Putamen (tissue), 1 donor: Measurements from ENCODE around the gene EVI5.

Experiments used
- DNase-seq: peaks from one replicate; pipeline ENCODE4 v3.0.0-alpha.2; 2016; ENCODE audit warnings: low spot score

Gene EVI5

DNA sequence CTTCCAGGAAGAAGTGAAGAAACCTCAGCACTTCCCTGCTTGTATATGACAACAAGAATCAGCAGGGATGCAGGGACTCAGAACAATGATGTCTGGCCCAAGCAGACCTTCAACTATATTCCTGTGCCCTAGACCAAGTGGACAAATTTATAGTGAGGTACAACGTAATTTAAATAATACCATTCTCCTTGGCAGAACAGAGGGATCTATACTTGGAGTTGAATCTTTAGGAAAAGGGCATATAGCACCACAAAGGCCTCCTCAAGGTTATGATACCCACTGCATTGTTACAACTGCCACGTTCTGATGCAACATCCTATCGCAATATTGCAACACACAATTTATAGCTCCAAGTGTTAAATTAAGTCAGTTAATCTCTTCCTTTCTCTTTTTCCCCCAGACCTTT is 269.1 kb downstream of the EVI5 start:
- no peak for DNase-seq

DNA sequence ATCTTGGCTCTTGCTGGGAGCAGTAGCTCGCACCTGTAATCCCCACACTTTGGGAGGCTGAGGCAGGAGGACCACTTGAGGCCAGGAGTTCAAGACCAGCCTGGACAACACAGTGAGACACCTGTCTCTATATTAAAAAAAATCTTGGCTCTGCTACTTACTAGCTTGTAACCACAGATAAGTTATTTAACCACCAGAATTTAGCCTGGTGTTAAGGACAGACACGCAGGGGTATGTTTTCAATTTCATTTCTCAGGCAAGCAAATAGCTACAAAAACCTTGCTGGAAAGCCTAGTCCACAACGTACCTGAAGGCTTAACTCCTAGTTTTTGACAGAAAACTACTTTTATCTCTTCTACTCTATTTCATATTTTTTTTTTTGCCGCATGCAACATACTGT is 273.4 kb downstream of the EVI5 start:
- DNase-seq = no peak

DNA sequence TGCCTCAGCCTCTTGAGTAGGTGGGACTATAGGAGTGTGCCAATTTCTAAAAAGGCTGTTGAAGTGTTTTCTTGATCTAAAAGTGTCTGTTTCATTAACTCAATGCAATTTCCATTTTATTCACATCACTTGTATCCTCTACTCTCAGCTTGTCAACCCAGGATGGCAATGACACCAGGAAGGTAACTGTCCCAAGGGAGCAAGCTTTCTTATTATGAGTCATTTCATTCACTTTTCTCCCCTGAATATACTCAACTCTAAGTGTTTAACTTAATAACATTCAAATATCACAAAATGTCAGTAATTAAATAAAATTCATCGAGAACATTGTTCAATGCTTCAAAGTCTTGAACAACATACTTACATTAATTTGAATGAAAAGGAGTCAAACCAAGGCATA is 275.3 kb downstream of the EVI5 start:
- DNase-seq = no peak

DNA sequence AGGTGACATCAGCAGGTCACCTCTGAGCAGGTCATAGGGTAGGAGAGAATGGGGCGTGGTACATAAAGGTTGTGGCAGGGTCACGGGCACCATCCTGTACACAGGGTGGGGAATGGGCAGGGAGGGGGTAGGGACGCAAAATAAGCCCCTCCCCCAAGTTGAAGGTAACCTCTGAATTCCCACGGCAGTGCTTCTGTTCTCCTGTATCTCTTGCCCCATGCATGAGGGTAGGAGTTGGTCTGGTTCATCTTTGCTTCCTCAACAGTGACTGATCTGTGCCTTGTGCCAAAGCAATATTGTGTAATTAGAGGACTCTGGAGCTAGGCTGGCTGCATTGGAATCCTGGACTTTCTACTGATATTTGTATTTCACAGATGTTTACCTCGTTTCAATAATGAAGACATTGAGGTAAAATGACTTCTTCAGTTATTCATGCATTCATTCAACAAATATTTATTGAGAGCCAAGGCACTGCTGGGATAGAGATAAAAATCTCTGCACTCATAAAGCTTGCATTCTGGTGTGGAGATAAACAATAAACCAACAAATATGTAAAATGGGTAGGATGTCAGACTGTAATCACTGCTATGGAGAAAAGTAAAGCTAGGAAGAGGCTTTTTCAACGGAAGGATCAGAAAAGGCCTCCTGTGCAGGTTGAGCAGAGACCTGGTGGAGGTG is 279.8 kb downstream of the EVI5 start:
- DNase-seq = no peak

DNA sequence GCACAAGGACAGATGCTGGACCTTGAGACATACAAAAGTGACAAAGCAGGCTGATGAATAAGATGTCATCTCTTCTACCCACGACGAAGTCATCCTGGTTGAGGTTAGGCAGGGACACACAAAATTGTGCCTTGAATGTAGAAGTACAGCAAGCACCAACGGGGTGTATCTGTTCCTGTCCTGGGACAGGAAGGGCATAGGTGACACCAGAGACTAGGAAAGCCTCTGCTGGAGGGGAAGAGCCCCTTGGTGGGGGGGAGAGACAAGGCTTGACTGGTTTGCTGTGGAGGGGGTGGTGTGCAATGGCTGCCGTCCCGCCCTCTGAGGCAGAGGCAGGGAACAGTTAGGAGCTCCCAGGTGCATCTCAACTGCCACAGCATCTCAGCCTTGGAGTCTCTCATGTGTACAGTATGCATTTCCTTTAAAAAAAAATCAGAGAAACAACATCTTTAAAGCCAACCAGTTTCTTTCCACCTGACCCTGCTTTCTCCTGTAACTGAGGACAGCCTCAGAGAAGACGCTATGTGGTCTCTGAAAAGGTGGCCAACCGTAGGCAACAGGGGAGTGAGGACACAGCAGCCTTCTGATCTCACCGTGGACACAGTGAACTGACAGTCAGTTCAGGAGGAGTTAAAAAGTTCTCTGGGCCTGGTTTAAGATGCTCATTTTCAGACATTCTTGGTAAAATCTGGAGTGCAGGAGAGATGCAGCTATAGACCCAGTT is 280.5 kb downstream of the EVI5 start:
- no peak for DNase-seq

DNA sequence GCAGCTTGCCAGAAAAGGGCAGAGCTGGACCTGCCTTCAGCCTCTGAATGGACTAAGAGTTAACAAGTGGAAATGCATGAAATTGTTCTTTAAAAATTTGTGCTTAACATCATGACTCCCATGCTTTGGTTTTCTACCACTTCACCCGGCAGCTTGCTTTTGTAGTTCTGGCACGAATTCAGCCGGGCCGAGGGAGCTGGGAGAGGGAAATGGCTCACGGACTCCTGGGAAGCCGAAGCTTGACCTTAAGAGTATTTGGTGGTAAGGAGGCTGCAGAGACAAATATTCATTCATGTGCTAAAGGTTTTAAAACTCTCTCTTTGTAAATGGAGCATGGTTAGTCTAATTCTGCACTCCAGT is 281.0 kb downstream of the EVI5 start:
- no peak for DNase-seq

DNA sequence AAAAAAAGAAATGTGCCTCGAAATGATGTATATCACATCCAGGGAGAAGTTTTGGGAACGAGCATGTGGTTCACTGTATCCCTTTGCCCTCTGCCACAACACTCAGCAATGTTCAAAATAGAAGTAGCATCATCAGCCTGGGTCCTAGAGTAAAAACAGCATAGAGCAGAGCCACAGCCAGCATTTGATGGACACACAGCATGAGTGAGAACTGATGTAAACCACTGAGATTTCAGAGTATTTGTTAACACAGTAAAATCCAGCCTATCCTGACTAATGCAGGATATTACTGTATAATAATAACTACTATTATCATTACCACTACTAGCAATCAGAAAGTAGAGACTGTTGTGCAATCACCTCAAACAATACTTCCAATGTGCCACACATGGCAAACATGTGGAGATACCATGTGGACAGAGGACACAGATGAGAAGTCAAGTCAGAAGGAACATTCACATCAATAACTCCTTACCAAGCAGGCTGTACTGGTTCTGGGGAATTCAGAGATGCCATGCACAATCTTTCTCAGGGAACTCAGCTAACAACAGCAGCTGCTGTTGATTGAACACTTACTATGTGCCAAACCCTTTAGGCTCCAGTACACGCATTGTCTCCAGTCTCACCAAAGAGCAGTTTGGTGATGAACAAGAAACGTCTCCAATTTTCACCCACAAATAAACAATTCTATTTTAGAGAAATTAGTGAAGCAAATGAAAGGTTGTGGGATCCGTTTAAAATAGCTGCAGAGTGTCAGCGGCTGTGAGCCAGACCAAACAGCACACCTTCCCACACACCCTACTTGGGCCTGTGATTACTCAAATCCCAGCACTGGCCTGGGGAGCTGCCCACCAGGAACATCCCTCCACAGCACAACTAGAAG is 281.6 kb downstream of the EVI5 start:
- no peak for DNase-seq

DNA sequence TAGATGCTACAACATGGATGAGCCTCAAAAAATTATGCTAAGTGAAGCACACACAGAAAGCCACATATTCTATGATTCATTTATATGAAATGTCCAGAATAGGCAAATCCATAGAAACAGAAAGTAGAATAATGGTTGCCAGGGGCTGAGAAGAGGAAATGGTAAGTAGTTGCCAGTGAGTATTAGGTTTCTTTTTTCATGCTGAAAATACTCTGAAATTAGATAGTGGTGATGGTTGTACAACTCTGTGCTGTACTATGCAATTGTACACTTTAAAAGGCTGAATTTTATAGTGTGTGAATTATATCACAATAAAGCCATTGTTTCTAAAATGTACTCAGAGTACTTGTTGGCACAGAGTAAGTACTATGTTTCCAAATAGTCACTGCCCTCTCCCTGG is 282.7 kb downstream of the EVI5 start:
- DNase-seq = no peak

DNA sequence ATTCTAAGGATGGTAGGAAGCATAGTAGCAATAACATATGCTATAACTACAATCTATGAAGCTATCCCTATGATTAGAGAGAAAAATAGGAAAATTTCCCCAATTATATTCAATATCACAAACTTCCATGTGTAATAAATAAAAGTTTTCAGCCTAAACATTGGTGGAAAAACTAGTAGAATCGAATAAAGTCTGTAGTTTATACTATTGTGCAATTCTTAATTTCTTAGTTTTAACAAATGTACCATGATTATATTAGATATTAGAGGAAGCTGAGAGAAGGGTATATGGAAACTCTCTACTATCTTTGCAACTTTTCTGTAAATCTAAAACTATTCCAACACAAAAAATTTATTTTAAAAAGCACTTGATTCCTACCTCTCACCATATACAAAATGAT is 284.4 kb downstream of the EVI5 start:
- no peak for DNase-seq

DNA sequence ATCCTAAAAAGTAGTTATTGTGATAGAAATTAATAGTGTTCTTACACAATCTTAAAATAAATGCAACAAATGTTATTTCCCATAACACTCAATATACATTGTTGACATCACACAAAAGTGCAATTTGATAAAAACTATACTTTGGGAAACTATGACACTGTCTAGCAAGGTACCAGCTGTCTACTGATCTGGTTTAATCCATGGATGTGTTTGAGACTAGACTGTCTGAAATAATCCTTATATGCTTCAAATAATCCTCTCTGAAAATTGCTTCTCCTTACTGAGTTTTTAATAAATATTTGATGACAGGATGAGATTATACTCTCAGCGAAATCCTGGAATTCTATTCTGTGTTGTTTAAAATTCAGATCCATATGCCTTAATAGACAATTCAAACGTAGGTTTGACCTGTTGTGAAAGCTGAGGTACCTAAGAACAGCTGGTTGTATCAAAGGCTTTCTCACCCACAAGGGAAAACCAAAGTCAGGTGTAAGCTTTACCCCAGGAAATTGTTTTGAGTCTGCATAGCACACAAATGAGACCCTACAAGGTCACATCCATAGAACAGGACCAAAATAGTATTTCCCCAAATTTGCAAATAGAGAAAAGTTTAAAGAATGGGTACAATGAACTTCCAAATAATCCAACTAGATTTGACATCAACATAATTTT is 289.4 kb downstream of the EVI5 start:
- no peak for DNase-seq

DNA sequence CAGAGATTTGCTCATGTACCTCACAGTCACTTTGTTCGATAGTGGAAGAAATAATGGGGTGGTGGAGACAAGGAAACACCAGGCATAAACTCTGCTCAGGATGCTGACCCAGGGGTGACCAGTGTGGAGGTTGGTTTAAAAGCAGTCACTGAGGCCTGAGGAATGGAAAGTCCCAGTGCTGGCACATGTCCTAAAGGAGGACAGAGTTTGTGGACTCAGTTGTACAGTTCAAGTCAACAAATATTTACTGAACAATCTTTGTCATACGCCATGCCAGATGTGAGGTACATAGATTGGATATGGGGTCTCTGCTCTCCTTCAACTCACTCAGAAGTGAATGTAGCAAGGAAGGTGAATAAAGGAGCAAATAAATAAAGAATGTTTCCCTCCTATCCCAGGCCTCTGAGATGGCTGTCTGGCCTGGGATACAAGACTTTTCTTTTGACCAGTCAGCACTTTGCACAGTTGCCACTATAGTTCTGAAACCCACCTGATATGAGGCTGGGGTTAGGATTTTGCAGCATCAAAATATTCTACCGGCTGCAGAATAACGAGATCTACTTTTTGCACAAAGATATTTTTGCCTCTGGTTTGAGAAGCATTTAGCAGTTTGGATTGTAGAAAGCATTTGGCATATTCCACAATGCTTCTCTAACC is 290.3 kb downstream of the EVI5 start:
- no peak for DNase-seq

DNA sequence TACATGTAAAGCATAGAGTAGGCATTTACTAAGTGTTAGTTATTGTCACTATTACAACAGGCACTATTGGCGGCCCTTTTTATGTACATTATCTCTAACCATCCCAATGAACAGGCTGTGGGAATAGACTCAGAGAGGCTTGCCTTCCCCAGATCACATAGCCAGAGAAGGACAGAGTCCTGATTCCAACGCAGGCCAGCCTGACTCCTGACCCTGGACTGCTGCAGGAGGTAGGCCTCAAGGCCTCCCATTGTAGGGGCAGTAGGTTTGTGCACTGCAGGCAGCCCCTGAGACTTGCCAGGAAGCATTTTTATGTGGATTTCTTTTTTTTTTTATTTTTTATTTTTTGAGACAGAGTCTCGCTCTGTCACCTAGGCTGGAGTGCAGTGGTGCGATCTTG is 291.8 kb downstream of the EVI5 start:
- no peak for DNase-seq

DNA sequence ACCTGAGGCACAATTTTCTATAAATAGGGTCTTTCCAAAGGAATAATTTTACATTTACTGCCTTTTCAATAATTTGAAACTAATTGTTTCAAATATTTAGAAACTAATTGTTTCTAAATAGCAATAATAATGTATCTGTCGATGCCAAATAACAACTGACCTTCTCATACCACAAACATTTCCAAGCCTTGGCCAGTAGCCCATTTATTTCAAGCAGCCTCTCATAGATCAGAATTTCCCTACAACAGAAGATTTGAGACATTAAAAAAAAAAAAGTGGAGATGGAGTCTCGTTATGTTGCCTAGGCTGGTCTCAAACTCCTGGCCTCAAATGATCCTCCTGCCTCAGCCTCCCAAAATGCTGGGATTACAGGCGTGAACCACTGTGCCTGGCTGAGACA is 296.1 kb downstream of the EVI5 start:
- DNase-seq = no peak

DNA sequence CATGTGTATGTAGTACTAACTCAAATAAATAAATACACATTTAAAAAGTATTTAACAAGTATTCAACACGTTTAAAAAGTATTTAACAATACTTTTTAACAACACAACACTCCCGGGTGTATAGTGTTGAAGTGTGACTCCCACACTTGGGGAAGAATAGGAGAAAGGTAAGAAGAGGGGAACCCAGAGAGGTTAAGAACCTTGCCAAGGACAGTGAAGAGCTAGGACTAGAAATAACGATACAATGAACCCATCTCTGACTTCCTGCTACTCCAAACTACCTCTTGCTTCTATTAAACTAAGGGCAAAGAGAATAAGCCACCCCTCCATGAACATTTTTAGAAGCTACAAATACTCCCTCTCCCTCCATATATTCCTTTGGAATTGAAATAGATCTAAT is 296.5 kb downstream of the EVI5 start:
- no peak for DNase-seq

DNA sequence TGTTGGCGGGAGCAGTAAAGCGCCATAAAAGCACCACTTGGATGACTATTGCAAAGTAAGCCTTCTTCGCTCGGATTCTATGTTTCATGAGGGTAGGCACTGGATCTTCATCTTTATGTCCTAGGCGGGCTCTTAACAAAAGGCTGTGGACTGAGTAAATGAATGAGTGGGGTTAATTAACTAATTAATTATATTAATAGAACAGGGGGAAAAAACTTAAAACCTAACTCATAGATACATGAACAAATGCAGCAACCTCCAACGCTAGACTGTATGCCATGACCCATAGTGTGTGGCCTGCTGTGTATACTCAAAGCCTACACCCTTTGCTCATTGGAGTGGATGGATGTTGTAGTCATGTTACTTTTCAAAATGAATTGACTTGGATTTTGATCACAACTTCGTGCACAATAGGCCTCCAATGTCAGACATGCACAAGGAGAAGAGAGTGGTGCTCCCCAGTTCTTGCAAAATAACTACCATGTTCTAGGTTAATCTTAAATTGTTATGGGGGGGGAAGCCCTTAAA is 297.8 kb downstream of the EVI5 start:
- DNase-seq = no peak

DNA sequence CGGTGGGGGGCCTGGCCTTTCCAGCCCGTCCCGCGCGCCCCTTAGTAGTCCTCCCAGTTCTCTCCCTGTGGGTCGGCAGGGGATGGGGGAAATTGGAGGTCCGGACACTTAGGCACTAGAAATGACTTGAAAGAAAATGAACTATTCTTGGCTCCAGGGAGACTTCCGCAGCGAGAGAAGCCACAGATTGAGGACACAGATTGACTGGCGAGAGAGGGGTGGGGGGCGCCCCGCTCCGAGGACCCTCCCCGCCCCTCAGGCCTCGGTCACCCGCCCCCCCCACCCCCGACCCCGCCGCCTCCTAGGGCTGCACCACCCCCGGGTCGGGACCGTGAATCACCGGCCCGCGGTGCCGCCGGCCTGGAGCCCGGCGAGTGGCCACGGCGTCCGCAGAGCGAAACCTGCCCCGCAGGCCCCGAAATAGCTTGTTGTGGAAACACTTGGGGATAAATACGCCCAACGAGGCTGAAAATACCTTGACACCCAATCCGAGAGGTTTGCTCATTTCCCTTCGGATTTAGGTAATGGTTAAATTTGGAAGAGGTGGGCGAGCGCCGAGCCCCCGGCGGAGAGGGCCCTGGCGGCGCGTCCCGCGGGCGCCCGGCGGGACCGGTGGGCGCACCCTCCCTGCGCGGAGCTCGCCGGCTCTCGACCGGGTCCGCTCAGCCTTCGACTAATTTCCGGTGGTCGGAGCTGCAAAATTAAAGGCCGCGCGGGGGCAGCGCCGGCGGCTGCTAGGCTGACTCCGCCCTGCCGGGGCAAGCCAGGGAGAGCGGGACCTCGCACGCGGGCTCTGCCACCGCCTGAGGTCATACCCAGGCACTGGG is 298.4 kb downstream of the EVI5 start, which contains the start of gene GFI1:
Gene GFI1 (minus strand): TSS at position 675 of the 827 bp plus-strand sequence. CDS start 3,438 bp downstream, outside the sequence.
- no peak for DNase-seq

DNA sequence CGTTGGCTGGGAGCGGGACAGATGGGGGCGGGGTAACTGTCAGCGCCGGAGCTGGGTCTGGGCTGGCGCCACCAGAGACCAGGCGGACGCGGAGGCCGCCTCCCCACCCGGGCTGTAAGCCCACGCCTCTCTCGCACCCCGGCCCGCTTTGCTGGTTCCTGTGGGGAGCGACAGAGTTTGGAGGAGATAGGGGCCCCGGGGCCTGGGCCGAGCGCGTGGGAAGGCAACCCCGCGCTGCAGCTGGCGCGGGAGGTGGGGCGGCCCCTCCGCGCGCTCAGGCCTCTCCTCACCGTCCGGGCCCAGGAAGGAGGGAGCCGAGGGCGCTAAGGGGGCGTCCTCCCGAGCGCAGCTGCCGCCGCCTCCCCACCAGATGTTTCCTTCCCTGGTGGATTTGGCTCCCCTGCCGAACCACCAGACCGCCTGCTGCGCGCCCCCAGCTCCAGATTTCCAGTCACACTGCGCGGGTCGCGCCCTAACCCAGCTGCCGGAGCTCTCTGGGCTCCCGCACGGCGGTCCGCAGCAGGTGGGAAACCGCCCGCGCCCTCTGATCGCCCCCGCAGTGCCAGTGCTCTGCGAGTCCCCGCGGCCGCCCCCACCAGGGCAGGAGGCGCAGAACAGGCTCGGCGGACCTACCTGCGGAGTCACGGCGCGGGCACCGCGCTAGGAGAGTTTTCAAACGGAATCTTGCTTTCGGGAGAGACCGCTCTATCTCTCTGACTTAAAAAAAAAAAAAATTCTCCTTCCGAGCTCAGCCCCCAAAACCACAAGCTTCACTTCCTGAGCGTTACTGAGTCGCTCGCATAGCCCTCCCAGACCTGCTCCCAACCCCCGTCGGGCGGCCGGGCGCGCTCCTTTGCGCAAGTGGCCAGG is 299.3 kb downstream of the EVI5 start:
- no peak for DNase-seq

DNA sequence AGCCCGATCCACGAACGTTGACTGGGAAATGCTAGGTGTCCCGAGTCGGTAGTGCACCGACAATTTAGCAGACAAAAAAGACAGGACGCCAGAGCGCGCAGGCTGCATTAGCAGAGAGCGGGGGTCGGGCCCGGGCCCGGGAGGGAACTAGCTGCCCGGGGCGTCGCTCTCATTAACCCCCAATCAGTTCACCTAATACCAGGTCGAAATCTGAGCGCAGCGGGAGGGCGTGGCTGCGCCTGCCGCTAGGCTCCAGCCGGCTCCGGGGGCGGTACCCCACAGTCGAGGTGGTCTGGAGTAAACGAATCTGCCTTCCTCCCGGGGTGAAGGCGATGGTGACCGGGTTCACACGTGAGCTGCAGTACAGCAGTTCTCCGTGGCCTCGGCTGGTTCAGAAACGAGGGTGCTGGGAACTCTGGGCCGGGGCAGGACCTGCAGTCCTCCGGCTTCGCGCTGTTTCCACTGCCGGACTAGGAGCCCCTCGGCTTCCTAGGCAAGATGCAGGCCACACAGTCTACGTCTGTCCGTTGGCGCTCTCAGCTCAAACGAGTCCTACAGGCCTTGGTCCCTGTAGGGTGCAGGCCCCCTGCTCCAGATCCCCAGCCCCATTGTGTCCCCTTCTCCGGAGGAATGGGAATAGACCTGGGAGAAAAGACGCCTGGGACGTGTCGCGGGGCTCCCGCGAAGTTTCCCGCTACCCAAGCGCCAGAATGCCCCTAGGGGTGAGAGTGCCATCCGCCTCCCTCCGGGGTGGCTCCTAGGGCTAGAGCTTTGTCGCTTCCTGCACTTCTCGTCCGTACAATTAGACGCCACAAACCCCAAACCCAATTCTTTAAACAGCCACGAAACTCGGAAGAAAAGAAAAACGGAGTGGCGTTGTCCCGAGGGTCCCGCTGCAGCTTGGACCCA is 300.2 kb downstream of the EVI5 start:
- no peak for DNase-seq
